PFSK-1 (cell line): ENCODE measurements around the gene CACHD1.

ENCODE experiments used
- FOXP2 ChIP-seq: optimal IDR thresholded peaks from 2 replicates; pipeline ENCODE3; 2011; ENCODE audit warnings: borderline replicate concordance, control low read depth, inconsistent platforms; ENCODE audit not compliant: insufficient read depth; ENCODE audit errors: extremely low read length, extremely low read depth
- POLR2AphosphoS5 ChIP-seq: IDR thresholded peaks from 2 replicates; pipeline ENCODE4 v1.6.1; 2012; ENCODE audit warnings: low read depth, mild to moderate bottlenecking, control low read depth, low read length, moderate library complexity
- TAF1 ChIP-seq: IDR thresholded peaks from 2 replicates; pipeline ENCODE4 v1.6.1; 2012; ENCODE audit warnings: low read length, control low read depth, borderline replicate concordance; ENCODE audit not compliant: insufficient read depth

- TF ChIP-seq POLR2AphosphoS5 (no peak), TAF1 (no peak), FOXP2 (no peak)
These were observed 95.0 kb downstream of the CACHD1 start for GRCh38 chr1:64564891-64565290.
